ENCODE results near the gene GAL.

GAL gene

DNA sequence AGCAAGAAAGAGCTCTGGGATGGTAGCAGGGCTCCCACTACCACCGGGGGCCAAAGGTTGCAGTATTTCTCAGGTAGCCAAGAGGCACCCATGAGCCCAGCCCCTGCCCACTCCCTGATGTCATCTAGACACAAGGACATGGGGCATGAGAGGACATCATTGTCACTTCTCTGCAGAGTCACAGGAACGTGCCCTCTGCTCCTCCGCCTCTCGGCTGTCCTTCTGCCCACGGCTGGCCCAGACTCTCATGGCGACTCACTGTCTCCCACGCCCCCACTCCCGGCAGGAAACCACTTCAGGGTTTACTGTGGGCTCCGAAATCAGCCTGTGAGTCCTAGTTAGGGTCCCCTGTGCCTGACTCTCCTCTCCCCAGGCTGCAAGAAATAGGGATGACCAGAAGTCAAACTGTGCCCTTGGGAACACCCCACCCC lies 1.8 kb upstream of the GAL start:
- DNase-seq (ENCODE audit: low spot score): no peak

DNA sequence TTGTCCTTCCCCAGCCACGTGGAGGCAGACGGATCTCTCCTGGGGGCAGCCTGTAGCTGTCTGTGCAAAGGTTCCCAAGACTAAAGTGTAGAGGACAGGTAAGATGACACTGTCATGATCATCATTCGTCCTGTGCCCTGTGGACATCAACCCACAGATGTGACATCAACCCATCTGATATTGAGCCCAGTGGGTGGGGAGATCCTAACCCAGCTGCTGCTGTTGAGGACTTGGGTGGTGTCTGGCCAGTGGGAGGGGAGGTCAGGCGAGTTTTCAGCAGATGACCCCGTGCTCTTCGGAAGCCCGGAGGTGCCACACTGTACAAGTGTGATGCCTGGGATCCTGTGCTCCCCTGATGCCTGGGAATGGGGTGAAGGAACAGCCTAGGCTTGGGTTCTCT lies 1.2 kb upstream of the GAL start:
- no peak for DNase-seq (ENCODE audit: low spot score)

DNA sequence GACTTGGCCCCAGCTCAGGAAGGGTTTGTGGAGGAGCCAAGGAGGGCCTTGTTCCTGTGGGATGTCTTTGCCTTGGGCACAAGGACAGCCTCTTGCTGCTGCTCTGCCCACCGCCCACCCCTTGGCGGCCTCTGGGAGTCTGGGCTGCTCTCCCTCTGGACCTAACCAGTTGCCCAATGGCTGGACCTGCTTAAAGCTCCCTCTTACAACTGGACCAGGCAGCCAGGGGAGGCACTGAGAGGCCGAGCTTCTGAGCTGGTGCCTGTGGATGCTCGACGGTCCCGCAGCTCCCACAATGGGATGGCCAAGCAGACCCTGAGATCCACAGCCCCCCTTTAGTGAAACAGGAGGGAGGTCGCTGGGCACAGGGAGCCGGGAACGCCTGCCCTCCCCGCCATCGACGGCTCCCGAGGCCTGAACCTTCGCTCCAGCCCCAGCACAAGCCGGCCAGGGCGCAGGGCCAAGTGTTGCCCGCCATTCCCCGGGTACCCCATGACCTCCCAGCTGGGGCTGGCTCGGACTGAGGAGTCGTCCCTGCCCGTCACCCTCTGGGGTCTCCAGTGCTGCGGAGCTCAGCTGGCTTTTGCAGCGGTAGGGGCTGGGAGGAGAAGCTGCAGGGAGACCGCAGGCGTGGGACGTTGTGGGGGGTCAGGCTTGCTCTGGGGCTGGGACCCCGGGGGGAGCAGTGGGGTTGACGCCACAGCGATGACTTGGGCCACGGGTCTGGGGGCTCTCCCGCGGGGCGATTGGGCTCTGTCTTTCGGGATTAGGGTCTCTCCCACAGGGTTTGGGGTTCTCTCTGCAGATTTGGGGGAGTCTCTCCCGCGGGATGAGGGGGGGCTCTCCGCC lies 584 bp upstream of the GAL start:
- no peak for DNase-seq (ENCODE audit: low spot score)

DNA sequence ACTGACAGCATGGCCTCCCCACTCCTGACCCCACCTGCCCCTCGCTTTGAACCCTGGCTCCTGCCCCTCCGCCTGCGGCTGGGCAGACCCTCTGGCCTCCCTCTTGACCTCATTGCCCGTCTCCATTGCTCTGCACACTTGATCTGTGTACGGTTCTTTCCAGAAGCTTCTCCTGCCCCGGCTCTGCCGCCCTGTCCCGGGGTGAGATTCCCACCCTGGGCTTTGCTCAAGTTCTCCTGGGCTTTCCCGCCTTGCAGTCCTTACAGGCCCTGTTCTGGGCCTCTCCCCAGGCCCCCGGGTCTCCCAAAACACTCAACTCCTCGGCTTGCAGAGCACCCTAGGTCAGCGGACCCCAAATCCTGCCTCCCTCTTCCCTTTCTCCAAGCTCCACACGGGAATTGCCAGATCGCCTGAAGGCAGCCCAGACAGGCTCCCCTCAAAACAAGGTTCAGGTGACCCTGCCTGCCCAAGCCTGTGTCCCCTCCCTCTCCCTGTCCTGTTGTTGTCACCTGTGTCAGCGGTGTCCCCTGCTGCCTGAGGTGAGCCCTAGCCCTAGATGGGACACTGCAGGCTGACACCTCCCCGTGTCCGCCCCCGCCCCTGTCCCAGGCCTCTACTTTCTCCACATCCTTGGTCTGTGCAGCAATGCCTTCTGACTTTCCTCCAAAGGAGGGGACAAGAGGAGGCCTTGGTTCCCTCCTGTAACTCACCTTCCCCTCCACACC lies 1.5 kb downstream of the GAL start:
- DNase-seq (ENCODE audit: low spot score): no peak

DNA sequence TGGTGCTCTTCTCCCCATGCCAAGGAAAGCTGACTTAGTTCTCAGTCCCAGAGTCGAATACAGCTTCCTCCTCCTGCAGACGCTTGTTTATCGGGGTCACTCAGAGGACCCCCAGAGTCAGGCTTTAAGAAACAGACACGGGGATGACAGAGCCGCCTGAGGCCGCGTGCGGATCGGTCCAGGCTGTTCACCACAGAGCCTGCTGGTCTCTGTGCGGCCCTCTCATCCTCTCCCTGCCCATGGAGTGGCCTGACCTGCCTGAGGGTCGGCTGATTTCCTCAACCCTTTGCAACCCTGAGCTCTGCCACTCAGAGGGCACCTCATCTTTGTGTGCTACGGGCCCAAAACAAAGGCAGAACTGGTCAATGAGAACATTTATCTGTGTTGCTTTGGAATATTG lies 2.1 kb downstream of the GAL start:
- no peak for DNase-seq (ENCODE audit: low spot score)

- DNase-seq (ENCODE audit: low spot score): no peak
Measured at GRCh38 chr11:68687311-68687710, 3.0 kb downstream of the GAL start.

DNA sequence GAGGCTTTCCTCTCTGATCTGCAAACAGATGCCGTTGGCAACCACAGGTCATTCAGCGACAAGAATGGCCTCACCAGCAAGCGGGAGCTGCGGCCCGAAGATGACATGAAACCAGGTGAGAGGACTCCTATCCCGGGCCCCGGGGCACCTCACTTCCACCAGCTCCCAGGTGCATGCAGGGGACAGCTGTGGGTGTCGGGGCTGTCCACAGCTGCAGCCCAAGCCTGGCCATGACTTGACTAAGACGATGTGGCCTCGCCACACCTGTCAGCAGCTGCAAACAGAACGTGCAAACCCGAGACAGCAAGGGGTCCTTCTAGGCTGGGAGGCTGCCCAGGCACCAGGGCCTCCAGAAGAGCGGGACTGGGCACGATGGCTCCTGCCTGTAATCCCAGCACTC lies 3.6 kb downstream of the GAL start:
- DNase-seq (ENCODE audit: low spot score): no peak

- DNase-seq (ENCODE audit: low spot score): no peak
Measured at GRCh38 chr11:68688881-68689280, 4.5 kb downstream of the GAL start.

DNA sequence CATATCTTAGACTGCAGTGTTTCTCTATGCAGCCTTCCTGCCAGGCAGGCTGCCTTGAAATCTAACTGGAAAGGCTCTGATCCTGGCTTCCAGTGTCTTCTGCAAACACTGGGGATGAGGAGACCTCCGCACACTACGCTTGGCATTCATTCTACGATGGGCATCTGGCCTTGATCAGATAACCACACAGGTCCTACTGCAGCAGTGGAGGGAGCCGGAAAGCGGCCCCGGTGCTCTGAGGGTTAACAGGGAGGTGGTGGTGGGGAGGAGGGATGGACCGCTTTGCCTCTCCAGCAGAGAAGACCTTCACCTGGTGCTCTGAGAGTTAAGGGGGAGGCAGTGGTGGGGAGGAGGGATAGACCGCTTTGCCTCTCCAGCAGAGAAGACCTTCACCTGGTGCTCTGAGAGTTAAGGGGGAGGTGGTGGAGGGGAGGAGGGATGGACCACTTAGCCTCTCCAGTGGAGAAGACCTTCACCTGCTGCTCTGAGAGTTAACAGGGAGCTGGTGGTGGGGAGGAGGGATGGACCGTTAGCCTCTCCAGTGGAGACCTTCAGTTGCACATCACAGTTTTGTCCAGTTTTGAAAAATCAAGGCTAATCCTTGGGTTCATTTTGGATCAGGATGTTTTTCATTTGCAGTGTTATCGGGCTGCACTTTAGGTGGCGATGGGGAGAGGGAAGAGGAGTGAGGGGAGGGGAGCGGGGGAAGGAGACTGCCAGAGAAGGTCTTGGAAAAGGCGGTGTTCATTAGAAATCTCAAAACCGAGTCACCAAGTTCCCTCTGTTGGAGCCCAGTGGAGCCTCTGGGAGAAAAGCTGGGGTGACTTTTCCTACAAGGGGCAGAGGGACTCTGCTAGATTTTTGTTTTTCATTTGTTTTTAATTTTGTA lies 5.6 kb downstream of the GAL start:
- DNase-seq (ENCODE audit: low spot score): no peak

DNA sequence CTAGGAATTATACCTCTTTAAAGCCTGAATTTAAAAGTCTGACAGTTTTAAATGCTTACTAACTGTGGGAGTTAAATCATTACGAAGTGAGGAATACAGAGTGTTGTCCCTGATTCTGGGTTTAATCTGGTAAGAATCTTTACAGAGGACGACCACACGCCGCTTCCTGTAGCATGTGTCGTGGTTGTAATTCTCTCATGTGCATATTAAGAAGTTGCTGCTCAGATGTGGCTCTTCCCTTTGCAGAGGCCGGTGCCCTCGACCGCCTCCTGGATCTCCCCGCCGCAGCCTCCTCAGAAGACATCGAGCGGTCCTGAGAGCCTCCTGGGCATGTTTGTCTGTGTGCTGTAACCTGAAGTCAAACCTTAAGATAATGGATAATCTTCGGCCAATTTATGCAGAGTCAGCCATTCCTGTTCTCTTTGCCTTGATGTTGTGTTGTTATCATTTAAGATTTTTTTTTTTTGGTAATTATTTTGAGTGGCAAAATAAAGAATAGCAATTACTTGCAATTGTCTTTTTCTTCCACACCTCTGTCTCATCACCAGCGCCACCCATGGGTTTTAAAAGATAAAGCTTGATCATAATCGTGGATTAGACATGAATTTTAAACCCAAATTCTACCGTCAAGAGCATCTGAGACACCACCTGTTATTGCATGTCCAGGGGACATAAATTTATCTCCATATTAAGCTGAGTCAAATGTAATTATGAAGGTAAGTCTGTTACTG lies 6.5 kb downstream of the GAL start:
- no peak for DNase-seq (ENCODE audit: low spot score)

DNA sequence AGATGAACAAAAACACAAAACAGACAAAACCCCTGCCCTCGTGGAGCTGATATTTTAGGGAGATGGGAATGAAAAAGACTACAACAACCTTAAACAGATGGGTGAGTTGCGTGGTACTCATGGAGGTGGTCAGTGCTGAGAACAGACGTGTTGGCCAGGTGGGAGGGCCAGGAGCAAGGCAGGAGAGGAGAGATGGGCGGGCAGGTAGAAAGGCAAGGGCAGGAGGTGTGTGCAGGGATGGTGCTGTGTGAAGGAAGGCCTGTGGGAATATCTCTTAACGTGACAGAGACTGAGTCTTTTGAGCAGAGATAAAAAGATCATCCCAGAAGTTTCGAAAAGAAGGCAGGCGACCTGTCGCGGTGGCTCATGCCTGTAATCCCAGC lies 7.0 kb downstream of the GAL start:
- DNase-seq (ENCODE audit: low spot score): no peak

GRCh38 chr11:68692115-68692514 lies 7.8 kb downstream of the GAL start:
- no peak for DNase-seq (ENCODE audit: low spot score)

GRCh38 chr11:68692871-68693483 lies 8.6 kb downstream of the GAL start:
- no peak for DNase-seq (ENCODE audit: low spot score)

GRCh38 chr11:68693484-68693882 lies 9.1 kb downstream of the GAL start:
- no peak for DNase-seq (ENCODE audit: low spot score)

- DNase-seq (ENCODE audit: low spot score): no peak
Measured at GRCh38 chr11:68694431-68695297, 10.3 kb downstream of the GAL start.

DNA sequence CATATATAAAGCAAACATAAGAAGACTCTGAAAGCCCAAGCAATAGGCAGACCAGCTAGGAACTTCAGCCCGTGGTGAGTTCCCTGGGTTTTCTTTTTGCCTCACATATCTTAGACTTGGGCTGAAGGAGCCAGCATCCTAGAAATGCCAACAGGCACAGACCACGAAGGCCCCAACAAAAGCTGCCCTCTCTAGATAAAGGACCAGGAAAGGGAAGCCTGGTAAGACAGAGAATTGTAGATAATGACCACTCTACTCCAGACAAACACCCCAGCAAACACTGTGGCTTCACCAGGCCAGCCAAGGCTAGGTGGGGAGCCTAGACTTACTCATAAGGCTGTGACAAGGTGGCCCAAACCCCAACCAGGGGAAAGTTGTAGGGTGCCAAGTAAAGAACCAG lies 11.2 kb downstream of the GAL start:
- DNase-seq (ENCODE audit: low spot score): no peak

DNA sequence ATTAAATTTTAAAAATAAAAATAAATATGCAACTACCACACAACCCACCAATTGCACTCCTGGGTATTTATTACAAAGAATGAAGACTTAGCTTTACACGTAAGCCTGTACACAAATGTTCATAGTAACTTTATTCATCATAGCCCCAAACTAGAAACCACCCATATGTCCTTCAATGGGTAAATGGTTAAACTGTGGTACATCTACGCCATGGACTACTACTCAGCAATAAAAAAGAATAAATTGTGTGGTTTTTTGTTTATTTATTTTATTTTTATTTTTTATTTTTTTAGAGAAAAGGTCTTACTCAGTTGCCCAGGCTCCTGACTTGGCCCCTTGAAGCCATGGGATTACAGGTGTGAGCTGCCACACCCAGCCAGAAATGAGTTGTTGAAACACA lies 14.6 kb downstream of the GAL start:
- no peak for DNase-seq (ENCODE audit: low spot score)

- no peak for DNase-seq (ENCODE audit: low spot score)
Measured at GRCh38 chr11:68704887-68705286, 20.5 kb downstream of the GAL start.

GRCh38 chr11:68707527-68707926 lies 23.2 kb downstream of the GAL start:
- DNase-seq (ENCODE audit: low spot score): no peak

DNA sequence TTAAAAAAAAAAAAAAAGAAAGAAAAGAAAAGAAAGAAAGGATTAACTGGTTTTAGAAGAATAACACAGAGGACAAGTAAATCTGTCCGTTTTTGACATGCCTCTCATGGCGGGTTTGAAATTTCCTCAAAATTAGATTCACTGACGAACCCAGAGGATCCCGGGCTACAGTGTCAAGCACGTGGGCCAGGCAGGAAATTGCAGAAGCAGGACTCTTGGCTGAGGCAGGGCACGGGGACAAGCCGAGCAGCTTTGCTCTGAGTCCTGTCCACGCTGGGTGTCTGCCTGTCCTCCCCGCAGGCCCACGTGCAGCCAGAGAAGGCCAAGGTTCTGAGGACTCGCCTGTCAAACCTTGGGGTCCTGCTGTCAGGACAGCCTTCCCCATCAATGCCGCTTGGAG lies 24.7 kb downstream of the GAL start:
- DNase-seq (ENCODE audit: low spot score): no peak

DNA sequence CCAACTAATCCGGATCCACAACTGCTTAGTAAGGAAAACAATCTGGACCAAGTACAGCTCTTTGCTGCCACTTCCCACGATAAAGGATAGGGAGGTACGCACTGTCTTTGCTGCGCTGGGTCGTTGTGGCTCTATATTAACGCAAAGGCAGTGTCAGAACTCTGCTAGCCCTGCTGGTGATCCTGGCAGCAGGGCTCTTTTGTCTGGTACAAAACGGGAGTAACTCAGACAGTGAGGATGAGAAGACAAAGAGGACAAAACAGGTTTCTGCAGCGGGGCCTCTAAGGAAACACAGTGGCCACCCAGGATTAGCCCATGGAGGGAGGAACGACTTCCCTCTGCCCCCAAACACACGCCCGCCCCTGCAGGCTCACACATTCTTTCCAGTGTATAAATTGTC lies 26.1 kb downstream of the GAL start:
- no peak for DNase-seq (ENCODE audit: low spot score)

Data from RKO (cell line).